ENCODE data around the gene ZBED1. TPM values are rescaled to one million over a fixed set of nuclear protein-coding genes. Genes with fewer than 3 reads are reported as not detected.
"Not testable (repeated sequence)": the region's sequence is repeated elsewhere in the genome, so short reads cannot be mapped to it uniquely, and the experiment has no call there.

Gene ZBED1
- total RNA-seq, 1 experiment from 2014 or later, result 14.2 TPM

- Histone ChIP-seq H3K4me3 (ENCODE audit: low read length) (no peak overlapping the region), H3K79me2 (ENCODE audit: low read length) (no peaks in the 10 kb centered on the region), H3K36me3 (ENCODE audit: low read depth, low read length) (no peaks in the 10 kb centered on the region), H2AFZ (ENCODE audit: low read length) (no peak overlapping the region), H3K4me2 (ENCODE audit: low read length) (no peak overlapping the region), H3K9me2 (replicated peaks; ENCODE audit: low read length) (no peaks in the 10 kb centered on the region), H3F3A (ENCODE audit: low read length, unreplicated experiment) (no peaks in the 10 kb centered on the region), H3K27me3 (ENCODE audit: low read length) (no peaks in the 10 kb centered on the region), H3K27ac (ENCODE audit: low read length) (no peak overlapping the region), H3K4me1 (ENCODE audit: insufficient read depth, low read length) (no peaks in the 10 kb centered on the region), H3K9me3 (ENCODE audit: low read length) (no peaks in the 10 kb centered on the region), H3K9ac (ENCODE audit: low read length) (no peak overlapping the region), H4K20me1 (ENCODE audit: low read length) (no peaks in the 10 kb centered on the region)
- ChIA-PET POLR2A (ENCODE audit: unreplicated experiment) (no interaction called here), CTCF (no interaction called here)
- DNase-seq, result no peak
- ATAC-seq, result no peak
- intact Hi-C loops (cut with micrococcal nuclease), result no loop called here
- BruUV-seq (replicated peaks), result no TSS peak
- TF ChIP-seq, protein P1, sequence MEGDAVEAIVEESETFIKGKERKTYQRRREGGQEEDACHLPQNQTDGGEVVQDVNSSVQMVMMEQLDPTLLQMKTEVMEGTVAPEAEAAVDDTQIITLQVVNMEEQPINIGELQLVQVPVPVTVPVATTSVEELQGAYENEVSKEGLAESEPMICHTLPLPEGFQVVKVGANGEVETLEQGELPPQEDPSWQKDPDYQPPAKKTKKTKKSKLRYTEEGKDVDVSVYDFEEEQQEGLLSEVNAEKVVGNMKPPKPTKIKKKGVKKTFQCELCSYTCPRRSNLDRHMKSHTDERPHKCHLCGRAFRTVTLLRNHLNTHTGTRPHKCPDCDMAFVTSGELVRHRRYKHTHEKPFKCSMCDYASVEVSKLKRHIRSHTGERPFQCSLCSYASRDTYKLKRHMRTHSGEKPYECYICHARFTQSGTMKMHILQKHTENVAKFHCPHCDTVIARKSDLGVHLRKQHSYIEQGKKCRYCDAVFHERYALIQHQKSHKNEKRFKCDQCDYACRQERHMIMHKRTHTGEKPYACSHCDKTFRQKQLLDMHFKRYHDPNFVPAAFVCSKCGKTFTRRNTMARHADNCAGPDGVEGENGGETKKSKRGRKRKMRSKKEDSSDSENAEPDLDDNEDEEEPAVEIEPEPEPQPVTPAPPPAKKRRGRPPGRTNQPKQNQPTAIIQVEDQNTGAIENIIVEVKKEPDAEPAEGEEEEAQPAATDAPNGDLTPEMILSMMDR (conservative IDR thresholded peaks at IDR 0.05; ENCODE audit: low read depth, low read length), result no peak
- no peak for TF ChIP-seq EZH2 (IDR thresholded peaks at IDR 0.05; ENCODE audit: low read length, unreplicated experiment)
- no peak for TF ChIP-seq EZH2phosphoT487 (IDR thresholded peaks at IDR 0.05; ENCODE audit: borderline replicate concordance, low read length)
Observed at GRCh38 chrX:2484721-2485648, 15.8 kb downstream of the ZBED1 start.

GRCh38 chrX:2484256-2484655 lies 16.5 kb downstream of the ZBED1 start:
- Histone ChIP-seq H3K9me2 (replicated peaks; ENCODE audit: low read length) (no peaks in the 10 kb centered on the region), H3K4me2 (ENCODE audit: low read length) (no peak overlapping the region), H3K4me3 (ENCODE audit: low read length) (no peak overlapping the region), H2AFZ (ENCODE audit: low read length) (no peak overlapping the region), H3K79me2 (ENCODE audit: low read length) (no peaks in the 10 kb centered on the region), H3K4me1 (ENCODE audit: insufficient read depth, low read length) (no peaks in the 10 kb centered on the region), H3K36me3 (ENCODE audit: low read depth, low read length) (no peaks in the 10 kb centered on the region), H3F3A (ENCODE audit: low read length, unreplicated experiment) (no peaks in the 10 kb centered on the region), H3K9me3 (ENCODE audit: low read length) (no peaks in the 10 kb centered on the region), H3K27ac (ENCODE audit: low read length) (no peak overlapping the region), H3K9ac (ENCODE audit: low read length) (no peak overlapping the region), H3K27me3 (ENCODE audit: low read length) (no peaks in the 10 kb centered on the region), H4K20me1 (ENCODE audit: low read length) (no peaks in the 10 kb centered on the region)
- intact Hi-C loops (cut with micrococcal nuclease), result no loop called here
- TF ChIP-seq, protein P1 (conservative IDR thresholded peaks at IDR 0.05; ENCODE audit: low read depth, low read length), result no peak
- no peak for TF ChIP-seq EZH2 (IDR thresholded peaks at IDR 0.05; ENCODE audit: low read length, unreplicated experiment)
- TF ChIP-seq EZH2phosphoT487 (IDR thresholded peaks at IDR 0.05; ENCODE audit: borderline replicate concordance, low read length), result no peak
- POLR2A ChIA-PET (ENCODE audit: unreplicated experiment), result no interaction called here
- CTCF ChIA-PET, result no interaction called here
- ATAC-seq (no peak), DNase-seq (no peak)
- no TSS peak for BruUV-seq (replicated peaks)

- ATAC-seq (no peak), DNase-seq (no peak)
- no peaks in the 10 kb centered on the region for H3K9me3 ChIP-seq (ENCODE audit: low read length)
- BruUV-seq (replicated peaks), result no TSS peak
- H3K27me3 ChIP-seq (ENCODE audit: low read length), result no peaks in the 10 kb centered on the region
- no peaks in the 10 kb centered on the region for H3K4me1 ChIP-seq (ENCODE audit: insufficient read depth, low read length)
- POLR2A ChIA-PET (ENCODE audit: unreplicated experiment), result no interaction called here
- H3K4me2 ChIP-seq (ENCODE audit: low read length), result no peak overlapping the region
- no peak overlapping the region for H3K4me3 ChIP-seq (ENCODE audit: low read length)
- H3K27ac ChIP-seq (ENCODE audit: low read length), result no peak overlapping the region
- CTCF ChIA-PET, result no interaction called here
- H3F3A ChIP-seq (ENCODE audit: low read length, unreplicated experiment), result no peaks in the 10 kb centered on the region
- TF ChIP-seq EZH2 (IDR thresholded peaks at IDR 0.05; ENCODE audit: low read length, unreplicated experiment) (no peak), EZH2phosphoT487 (IDR thresholded peaks at IDR 0.05; ENCODE audit: borderline replicate concordance, low read length) (no peak)
- TF ChIP-seq, protein P1 (conservative IDR thresholded peaks at IDR 0.05; ENCODE audit: low read depth, low read length), result no peak
- no peak overlapping the region for H3K9ac ChIP-seq (ENCODE audit: low read length)
- intact Hi-C loops (cut with micrococcal nuclease), result no loop called here
- H3K79me2 ChIP-seq (ENCODE audit: low read length), result no peaks in the 10 kb centered on the region
- H3K9me2 ChIP-seq (replicated peaks; ENCODE audit: low read length), result no peaks in the 10 kb centered on the region
- no peaks in the 10 kb centered on the region for H3K36me3 ChIP-seq (ENCODE audit: low read depth, low read length)
- H4K20me1 ChIP-seq (ENCODE audit: low read length), result no peaks in the 10 kb centered on the region
- no peak overlapping the region for H2AFZ ChIP-seq (ENCODE audit: low read length)
Observed at GRCh38 chrX:2483398-2484060, 17.2 kb downstream of the ZBED1 start.

- H3K4me2 ChIP-seq (ENCODE audit: low read length); POLR2A ChIA-PET (ENCODE audit: unreplicated experiment); H4K20me1 ChIP-seq (ENCODE audit: low read length): not testable (repeated sequence)
Observed at GRCh38 chrX:2481597-2481996, 19.2 kb downstream of the ZBED1 start.

More at GRCh38 chrX:2481597-2481996, 19.2 kb downstream of the ZBED1 start:
- intact Hi-C loops (cut with micrococcal nuclease); ATAC-seq; H3K79me2 ChIP-seq (ENCODE audit: low read length); H3K9me2 ChIP-seq (replicated peaks; ENCODE audit: low read length); H3F3A ChIP-seq (ENCODE audit: low read length, unreplicated experiment); DNase-seq; H3K4me1 ChIP-seq (ENCODE audit: insufficient read depth, low read length); H3K4me3 ChIP-seq (ENCODE audit: low read length); H2AFZ ChIP-seq (ENCODE audit: low read length); H3K9me3 ChIP-seq (ENCODE audit: low read length); H3K36me3 ChIP-seq (ENCODE audit: low read depth, low read length); CTCF ChIA-PET; H3K9ac ChIP-seq (ENCODE audit: low read length); BruUV-seq (replicated peaks); H3K27me3 ChIP-seq (ENCODE audit: low read length); H3K27ac ChIP-seq (ENCODE audit: low read length): not testable (repeated sequence)
